GM21526 (cell line): ENCODE results near the gene FANCI.

ENCODE experiments used
- ATAC-seq: cut with Tn5 transposase; IDR thresholded peaks from one replicate; pipeline ENCODE4 v1.9.1; 2021; ENCODE audit warnings: moderate library complexity; ENCODE audit not compliant: unreplicated experiment, low FRiP score

The FANCI gene

GRCh38 chr15:89330119-89330518, 86.3 kb downstream of the FANCI start:
- ATAC-seq, result no peak

GRCh38 chr15:89330881-89331595, 87.3 kb downstream of the FANCI start:
- ATAC-seq, result no peak

- ATAC-seq, result no peak
Measured at GRCh38 chr15:89332446-89332845, 88.7 kb downstream of the FANCI start.

GRCh38 chr15:89333011-89333860, 89.5 kb downstream of the FANCI start:
- ATAC-seq, result no peak

- ATAC-seq, result peak; percentile 19
Measured at GRCh38 chr15:89333959-89334509, 90.3 kb downstream of the FANCI start.

GRCh38 chr15:89334510-89335297, 90.9 kb downstream of the FANCI start, which contains the start of gene POLG:
TSS of gene POLG (minus strand) at chr15:89334824. CDS start at chr15:89333754, 1,070 bp downstream.
- ATAC-seq, result peak; percentile 89

GRCh38 chr15:89335298-89336041, 91.7 kb downstream of the FANCI start:
- no peak for ATAC-seq

GRCh38 chr15:89338036-89338435, 94.3 kb downstream of the FANCI start:
- ATAC-seq, result no peak

GRCh38 chr15:89340573-89340972, 96.8 kb downstream of the FANCI start:
- ATAC-seq, result no peak

GRCh38 chr15:89341316-89342005, 97.7 kb downstream of the FANCI start:
- no peak for ATAC-seq

- no peak for ATAC-seq
Measured at GRCh38 chr15:89342840-89343239, 99.1 kb downstream of the FANCI start.

GRCh38 chr15:89345248-89345647, 101.5 kb downstream of the FANCI start:
- no peak for ATAC-seq

GRCh38 chr15:89346516-89347231, 102.9 kb downstream of the FANCI start:
- no peak for ATAC-seq

- ATAC-seq, result no peak
Measured at GRCh38 chr15:89349206-89349558, 105.4 kb downstream of the FANCI start.

GRCh38 chr15:89352476-89352875, 108.7 kb downstream of the FANCI start:
- no peak for ATAC-seq

GRCh38 chr15:89353991-89354390, 110.2 kb downstream of the FANCI start:
- no peak for ATAC-seq

GRCh38 chr15:89356634-89357298, 113.0 kb downstream of the FANCI start:
- no peak for ATAC-seq

GRCh38 chr15:89358435-89358754, 114.6 kb downstream of the FANCI start:
- ATAC-seq, result no peak
